GM19351 (cell line): ENCODE measurements around the gene NATD1.

Experiments
- ATAC-seq: cut with Tn5 transposase; IDR thresholded peaks from one replicate; pipeline ENCODE4 v1.9.1; 2021; ENCODE audit warnings: mild to moderate bottlenecking, moderate library complexity; ENCODE audit not compliant: unreplicated experiment

Gene NATD1

DNA sequence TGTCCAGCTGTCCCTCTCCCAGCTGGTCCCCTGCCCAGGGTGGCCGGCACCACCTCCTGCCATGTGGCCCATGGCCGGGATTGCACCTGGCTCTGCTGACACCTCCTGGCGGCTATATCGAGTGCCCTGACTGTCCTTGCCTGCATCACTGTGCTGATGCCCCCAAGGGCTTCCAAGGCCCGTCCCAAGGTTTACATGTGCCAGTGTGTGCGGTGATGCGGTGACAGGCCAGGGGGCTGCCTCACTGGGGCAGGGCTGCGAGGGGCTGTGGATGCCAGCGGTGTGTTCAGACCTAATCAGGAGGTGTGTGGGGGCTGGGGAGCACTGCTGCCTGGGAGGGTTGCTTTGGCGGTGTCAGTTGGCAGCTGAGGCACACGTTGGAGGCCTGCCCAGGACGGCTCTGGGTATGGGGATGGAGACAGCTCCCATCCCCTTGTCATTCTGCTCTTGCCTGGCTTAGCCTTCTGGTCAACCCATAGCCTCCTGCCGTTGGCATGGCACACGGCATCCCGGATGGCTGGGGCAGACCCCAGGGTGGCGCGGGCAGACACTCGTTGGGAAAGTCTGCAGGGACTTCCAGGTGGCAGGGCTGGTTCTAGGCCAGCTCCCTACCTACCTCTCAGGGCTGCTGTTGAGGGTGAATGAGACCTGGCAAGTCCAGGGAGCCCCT lies 36.8 kb upstream of the NATD1 start:
- ATAC-seq: no peak

DNA sequence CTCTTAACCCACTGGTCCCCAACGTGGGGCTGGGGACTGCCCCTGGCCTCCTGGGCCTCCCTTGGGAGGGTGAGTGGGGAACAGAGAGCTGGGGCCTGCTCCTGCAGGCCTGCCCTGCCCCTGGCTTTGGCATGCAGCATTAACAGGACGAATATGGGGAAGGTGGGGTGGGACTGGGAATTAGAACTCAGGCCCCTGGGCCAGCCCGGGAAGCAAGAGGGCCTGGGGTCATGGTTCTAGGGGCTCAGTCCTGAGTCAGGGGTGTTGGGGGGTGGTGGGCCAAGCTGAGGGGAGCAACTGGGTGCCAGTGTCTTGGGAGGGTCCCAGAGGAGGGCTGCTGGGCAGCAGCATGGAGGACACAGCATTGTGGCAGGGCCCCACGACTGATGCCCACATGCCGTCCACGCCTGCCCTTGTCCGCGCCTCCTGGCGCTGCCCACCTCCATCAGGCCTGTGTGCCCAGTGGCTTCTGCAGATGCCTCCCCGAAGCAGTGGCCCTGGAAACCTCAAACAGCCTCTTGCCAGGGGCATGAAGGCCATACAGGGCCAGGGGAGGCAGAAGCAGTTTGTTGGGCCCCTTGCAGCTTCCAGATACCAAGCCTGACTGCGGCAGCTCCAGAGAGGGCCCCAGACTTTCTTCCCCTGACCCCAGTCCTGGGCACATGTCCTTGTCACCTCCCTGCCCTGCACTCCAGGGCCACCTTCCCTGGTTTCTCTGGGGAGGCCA lies 36.1 kb upstream of the NATD1 start:
- ATAC-seq: no peak

DNA sequence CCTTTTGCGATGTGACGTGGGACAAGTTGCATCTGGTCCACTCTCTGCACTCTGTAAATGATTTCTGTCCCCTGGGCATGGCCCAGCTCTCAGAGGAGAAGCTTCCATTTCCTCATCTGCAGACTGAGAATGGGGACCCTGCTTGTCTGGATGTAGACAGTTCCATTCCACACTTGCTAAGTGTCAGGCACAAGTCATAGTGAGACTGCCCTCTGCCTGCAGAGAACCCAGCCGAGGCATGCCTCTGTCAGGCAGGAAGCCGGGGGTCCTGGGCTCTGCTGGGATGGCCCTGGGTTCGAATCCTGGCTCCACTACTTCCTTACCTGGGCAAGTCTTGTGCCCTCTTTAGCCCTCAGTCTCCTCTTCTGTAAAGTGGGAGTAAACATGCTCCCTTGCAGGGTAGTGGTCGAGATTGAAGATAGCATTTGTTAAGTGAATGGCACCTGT lies 35.4 kb upstream of the NATD1 start:
- peak; percentile 15 for ATAC-seq

DNA sequence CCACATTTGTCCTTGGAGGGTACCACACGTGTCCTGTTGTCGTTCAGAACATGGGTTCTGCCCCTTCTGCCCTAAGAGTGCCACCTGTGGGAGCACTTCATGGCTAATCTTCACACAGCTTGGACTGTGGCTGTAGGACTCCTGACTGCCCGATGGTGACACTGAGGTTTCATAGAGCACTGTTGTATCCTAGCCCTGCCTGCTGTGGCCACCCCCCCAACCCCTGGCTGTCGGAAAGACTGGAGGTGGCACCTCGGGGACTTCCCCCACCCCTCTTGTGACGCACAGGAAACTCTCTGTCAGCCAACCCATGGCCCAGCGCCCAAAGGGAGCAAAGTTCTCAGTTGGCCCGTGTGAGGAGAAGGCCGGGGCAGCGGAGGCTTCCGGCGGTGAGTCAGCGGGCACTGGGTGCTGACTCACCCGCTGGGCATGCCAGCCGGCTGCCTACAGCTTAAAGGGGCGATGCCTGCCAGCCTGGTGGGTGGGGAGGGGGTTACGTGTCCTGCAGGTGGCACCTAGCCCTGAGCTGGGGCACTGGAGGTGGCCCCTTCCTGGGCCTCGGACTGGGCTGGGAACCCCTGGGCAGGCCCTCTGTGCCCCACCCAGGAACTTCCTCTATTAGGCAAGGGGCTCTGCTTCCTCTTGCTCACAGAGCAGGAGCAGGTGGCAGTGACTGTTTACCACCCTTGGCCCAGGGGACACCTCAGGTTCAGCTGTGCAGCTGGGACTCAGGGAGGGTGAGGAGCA lies 34.7 kb upstream of the NATD1 start:
- ATAC-seq: peak; percentile 31

DNA sequence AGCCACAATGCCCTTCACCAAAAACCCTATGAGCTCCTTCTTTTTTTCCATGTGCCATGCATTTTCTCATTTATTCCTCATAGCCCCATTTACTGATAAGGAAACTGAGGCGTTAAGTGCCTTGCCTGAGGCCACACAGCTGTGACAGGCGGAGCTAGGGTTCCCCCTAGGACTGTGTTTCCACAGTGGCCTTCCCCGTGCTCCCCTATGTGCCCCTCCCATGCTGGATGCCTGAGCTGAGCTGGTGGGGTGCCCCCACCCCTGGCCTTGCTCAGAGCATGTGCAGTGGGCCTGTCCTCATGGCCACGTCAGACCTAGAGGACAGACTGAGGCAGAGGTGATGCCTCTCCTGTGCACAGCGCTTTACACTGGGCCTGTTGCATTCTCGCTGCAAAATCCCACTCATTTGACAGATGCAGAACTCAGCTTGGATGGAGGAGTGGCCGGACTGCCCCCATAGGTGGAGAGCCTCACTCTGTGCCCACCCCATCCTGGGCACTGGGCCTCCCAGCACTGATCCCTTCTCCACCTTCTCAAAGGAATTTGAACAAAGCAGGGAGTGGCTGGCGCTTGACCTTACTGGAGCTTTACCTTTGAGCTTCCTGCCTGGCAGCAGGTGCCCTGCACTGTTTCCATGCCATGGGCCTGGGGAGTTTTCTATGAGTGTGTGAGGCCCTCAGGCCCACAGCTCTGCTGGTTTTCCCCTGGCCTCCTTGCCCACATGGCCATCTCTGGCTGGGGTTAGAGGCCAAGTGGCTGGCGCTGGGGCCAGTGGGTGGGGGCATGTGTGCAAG lies 33.9 kb upstream of the NATD1 start:
- no peak for ATAC-seq

DNA sequence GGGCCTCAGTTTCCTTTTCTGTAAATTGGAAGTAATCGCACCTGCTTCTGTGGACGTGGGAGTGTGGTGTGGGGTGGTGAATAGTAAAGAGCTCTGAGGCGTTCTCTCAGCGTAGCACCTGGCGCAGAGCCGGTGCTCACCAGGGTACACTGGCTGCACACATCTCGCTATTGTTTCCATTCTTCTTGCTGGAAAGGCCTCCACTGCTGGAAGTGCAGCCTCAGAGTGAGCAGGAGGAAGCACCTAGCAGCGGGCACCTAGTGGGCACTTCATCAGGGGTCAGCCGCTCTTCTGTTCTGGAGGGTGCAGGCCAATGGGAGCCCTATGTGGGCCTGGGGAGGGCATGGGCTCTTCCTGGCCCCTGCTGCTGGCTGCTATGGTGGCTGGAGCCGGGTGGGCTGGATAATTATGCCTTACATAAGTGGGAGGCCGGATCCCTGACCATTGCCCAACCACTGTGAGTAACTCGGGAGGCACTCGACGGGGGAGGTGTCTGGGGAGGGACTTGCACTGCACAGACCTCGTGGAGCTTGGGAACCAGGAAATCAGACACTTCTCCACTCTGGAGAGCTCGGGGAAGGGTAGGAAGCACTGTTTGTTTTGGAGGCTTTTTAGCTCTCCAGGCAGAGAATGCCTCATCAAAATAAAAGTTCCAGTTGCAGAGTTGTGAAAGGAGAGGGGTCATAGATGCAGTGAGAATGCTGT lies 33.0 kb upstream of the NATD1 start:
- ATAC-seq: no peak

- no peak for ATAC-seq
Observed at GRCh38 chr17:21285164-21286065, 32.2 kb upstream of the NATD1 start.

DNA sequence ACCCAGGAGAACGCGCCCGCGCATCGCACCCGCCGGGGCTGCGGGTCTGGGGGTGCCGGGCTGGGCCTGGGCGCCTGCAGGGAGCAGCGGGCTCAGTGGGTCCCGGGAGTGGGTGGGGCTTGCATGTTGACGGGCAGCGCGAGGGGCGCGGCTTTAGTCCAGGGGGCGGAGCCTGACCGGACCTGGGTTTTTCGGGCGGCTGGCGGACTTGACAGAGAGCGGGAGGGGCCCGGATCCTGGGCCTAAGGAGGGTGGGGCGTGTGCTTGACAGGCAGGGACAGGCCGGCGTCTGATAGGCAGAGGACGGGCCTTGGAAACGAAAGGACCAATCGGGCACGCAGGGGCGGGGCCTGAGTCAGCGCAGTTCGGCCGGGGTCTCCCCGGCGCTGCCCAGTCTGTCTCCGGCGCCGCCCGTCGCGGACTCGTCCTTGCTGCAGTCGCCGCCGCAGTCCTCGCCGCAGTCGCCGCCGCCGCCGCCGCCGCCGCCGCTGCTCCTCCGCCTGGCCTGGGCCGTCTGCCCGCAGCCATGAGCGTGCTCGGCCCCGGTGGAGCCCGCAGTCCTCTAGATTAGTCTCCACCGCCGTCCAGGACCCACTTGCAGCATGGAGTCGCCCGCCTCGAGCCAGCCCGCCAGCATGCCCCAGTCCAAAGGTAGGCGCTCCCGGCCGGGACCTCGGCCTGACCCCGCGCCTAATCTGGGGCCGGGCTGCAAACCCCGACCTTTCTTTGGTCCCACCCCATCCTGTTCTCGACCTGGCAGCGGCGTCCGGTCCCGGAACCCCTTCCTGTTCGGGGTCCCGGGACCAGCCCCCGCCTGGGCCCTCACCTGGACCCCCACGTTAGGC lies 31.3 kb upstream of the NATD1 start, which contains the start of gene MAP2K3:
Gene MAP2K3 (plus strand): TSS at position 393 of the 845 bp plus-strand sequence. CDS start 210 bp downstream, at position 603.
- ATAC-seq: peak; percentile 76

DNA sequence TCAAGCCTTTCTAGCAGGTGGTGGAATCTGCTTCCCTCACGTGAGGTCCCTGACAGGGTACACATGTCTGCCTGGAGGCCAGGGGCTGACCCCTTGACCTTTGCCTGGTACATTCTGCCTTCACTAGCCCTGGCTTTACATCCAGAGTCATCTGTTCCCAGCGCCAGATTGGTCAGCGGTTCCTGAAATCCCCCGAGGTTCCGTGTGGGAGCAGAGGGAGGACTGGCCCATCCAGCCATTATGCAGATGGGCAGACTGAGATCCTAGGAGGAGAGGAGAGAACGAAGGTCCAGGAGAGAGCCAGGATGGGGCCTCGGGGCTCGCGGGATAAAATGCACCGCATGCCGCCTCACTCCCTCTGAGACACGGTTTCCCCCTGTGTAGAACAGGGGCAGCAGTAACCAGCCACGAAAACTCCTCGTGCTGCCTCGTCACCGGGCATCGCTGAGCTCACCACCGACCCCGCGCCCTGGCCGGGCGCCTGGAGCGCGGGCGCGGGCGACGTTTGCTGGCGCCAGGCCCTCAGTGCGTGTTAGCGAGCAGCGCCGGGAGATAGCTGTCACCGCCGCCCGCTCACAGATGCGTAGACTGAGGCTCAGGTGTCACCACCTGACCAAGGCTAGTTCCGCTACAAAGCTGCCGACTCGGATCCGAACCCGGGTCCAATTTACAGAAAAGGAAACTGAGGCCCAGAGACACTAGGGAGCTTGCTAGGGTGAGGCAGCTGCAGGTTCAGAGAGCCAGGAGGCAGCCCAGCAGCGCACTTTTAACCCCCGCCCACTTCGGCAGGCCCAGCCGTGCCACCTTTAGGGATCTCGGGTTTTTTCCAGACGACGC lies 30.5 kb upstream of the NATD1 start:
- peak; percentile 6 for ATAC-seq

DNA sequence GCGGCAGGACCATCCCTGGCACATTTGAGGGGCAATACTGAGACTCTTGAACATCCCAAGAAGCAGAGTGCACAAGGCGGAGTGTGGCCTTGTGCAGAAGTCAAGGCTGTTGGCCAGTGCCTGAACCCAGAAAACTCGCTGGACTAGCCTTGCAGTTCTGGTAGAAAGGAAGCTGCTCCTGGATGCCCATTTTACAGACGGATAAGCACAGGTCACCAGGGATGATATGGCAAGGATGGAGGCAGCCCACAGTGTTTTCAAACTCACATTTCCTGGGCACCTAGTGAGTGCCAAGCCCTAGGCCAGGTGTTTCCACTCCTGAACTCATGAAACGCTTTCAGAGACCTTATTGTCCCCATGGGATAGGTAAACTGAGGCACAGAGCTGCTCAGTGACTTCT lies 29.6 kb upstream of the NATD1 start:
- ATAC-seq: no peak

GRCh38 chr17:21282231-21282630 lies 29.0 kb upstream of the NATD1 start:
- ATAC-seq: no peak

GRCh38 chr17:21280081-21280518 lies 26.9 kb upstream of the NATD1 start:
- peak; percentile 32 for ATAC-seq

DNA sequence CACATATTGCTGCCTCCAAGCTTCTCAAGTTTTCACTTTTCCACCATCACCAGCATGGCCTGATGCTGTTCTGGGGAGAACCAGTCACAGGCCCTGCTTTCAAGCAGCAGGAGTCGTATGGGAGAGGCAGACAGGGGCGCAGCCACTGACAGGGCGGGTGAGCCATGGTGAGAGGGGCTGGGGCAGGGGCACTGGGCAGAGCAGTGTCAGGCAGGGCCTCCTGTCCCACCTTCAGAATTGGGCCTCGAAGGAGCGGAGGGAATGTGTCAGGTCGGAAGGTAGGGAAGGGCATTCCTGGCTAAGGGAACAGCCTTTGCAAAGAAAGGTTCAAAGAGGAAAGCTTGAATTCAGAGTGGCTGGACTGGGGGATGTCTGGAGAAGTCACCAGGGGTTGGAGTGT lies 26.4 kb upstream of the NATD1 start:
- no peak for ATAC-seq

DNA sequence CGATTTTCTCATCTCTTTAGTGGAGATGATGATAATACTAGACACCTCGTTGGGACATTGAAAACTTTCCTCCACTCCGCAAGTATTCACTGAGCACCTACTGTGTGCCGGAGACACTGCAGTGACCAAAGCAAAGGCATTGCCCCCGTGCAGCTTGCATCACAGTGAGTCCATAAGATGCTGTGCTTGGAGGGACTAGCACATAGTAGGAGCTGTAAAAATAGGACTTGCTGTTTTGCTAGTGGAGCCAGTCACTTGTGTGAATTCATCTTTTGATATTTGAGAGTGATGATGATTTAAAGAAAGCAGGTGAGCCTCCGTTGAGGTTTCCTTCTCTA lies 26.0 kb upstream of the NATD1 start:
- no peak for ATAC-seq

- no peak for ATAC-seq
Observed at GRCh38 chr17:21278450-21279197, 25.4 kb upstream of the NATD1 start.

DNA sequence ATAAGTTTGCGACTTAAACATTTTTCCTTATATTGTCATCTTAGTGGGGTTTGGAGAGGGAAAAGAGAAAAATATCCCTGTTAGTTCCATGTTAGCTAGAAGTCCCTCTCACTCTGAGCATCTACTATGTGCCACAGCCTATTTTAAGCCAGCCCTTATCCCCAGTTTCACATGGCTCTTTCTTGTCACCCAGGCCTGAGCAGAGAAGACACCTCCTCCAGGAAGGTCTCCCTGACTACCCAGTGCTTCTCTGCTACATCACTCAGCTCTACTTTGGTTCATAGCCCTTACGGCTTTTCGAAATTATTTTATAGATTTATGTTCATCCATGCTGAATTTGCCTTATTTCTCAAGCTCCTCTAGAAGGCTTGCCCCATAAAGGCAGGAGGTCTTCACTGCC lies 24.1 kb upstream of the NATD1 start:
- ATAC-seq: no peak

- ATAC-seq: no peak
Observed at GRCh38 chr17:21276264-21276588, 23.0 kb upstream of the NATD1 start.
